Measurements from ENCODE around the gene LYRM2. TPM values are rescaled to one million over a fixed set of nuclear protein-coding genes. Genes with fewer than 3 reads are reported as not detected.

The LYRM2 gene
- total and polyA plus RNA-seq, 3 donors from 2014 or later = 18.6 to 32.5 (median 24.8) TPM

- Histone ChIP-seq H3K27me3 (no peaks in the 10 kb centered on the region), H3K4me1 (no peaks in the 10 kb centered on the region), H3K9me3 (no peaks in the 10 kb centered on the region), H3K27ac (no peak overlapping the region), H3K4me3 (no peak overlapping the region), H3K36me3 (ENCODE audit: low read depth, missing control alignments) (no peaks in the 10 kb centered on the region)
- TF ChIP-seq POLR2A (IDR thresholded peaks at IDR 0.05) = no peak
- TF ChIP-seq, protein P1, sequence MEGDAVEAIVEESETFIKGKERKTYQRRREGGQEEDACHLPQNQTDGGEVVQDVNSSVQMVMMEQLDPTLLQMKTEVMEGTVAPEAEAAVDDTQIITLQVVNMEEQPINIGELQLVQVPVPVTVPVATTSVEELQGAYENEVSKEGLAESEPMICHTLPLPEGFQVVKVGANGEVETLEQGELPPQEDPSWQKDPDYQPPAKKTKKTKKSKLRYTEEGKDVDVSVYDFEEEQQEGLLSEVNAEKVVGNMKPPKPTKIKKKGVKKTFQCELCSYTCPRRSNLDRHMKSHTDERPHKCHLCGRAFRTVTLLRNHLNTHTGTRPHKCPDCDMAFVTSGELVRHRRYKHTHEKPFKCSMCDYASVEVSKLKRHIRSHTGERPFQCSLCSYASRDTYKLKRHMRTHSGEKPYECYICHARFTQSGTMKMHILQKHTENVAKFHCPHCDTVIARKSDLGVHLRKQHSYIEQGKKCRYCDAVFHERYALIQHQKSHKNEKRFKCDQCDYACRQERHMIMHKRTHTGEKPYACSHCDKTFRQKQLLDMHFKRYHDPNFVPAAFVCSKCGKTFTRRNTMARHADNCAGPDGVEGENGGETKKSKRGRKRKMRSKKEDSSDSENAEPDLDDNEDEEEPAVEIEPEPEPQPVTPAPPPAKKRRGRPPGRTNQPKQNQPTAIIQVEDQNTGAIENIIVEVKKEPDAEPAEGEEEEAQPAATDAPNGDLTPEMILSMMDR (IDR thresholded peaks at IDR 0.05) = no peak
- intact Hi-C loops (cut with DNase I; ENCODE audit: low total_unique reads) = no loop called here
- no peak for DNase-seq
- 84 to 88% methylated on average over 8 to 9 of the region's 9 CpGs for WGBS, 2 donors
These were observed 8.1 kb downstream of the LYRM2 start for GRCh38 chr6:89630488-89630887.

DNA sequence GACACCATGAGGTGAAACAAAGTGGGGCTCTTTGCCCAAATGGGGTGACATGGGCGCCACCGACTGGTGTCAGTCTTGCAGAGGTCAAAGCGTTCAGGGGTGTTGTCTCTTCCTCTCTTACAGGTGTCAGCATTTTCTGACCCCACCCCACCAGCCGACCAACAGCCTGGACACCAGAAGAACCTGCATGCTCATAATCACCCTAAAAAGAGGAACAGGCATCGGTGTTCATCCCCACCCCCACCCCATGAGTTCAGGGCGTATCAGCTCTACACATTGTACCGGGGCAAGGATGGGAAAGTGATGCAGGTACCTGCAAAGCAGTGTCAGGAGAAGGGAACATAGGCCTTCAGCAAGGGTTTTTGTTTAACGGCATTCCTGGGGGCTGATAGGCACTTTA, 14.8 kb downstream of the LYRM2 start:
- H3K27ac ChIP-seq = no peak overlapping the region
- H3K9me3 ChIP-seq = no peaks in the 10 kb centered on the region
- TF ChIP-seq POLR2A (IDR thresholded peaks at IDR 0.05) = no peak
- TF ChIP-seq, protein P1 (IDR thresholded peaks at IDR 0.05) = no peak
- intact Hi-C loops (cut with DNase I; ENCODE audit: low total_unique reads) = no loop called here
- no peaks in the 10 kb centered on the region for H3K27me3 ChIP-seq
- H3K4me3 ChIP-seq = no peak overlapping the region
- no peaks in the 10 kb centered on the region for H3K4me1 ChIP-seq
- H3K36me3 ChIP-seq (ENCODE audit: low read depth, missing control alignments) = no peaks in the 10 kb centered on the region
- 92 to 93% methylated on average over 8 of the region's 8 CpGs for WGBS, 2 donors
- DNase-seq = no peak

GRCh38 chr6:89619567-89619966, 19.0 kb downstream of the LYRM2 start:
- intact Hi-C loops (cut with DNase I; ENCODE audit: low total_unique reads) = loop anchor here (10.0 kb wide), 1 partner anchor 185 kb away; the partner anchor contains the start of gene ANKRD6
- H3K4me1 ChIP-seq = no peaks in the 10 kb centered on the region
- no peak for DNase-seq
- WGBS, 2 donors = 92 to 97% methylated on average over 6 of the region's 6 CpGs
- no peaks in the 10 kb centered on the region for H3K9me3 ChIP-seq
- TF ChIP-seq POLR2A (IDR thresholded peaks at IDR 0.05) = no peak
- TF ChIP-seq, protein P1 (IDR thresholded peaks at IDR 0.05) = no peak
- H3K4me3 ChIP-seq = no peak overlapping the region
- no peaks in the 10 kb centered on the region for H3K27me3 ChIP-seq
- no peak overlapping the region for H3K27ac ChIP-seq
- no peaks in the 10 kb centered on the region for H3K36me3 ChIP-seq (ENCODE audit: low read depth, missing control alignments)

DNA sequence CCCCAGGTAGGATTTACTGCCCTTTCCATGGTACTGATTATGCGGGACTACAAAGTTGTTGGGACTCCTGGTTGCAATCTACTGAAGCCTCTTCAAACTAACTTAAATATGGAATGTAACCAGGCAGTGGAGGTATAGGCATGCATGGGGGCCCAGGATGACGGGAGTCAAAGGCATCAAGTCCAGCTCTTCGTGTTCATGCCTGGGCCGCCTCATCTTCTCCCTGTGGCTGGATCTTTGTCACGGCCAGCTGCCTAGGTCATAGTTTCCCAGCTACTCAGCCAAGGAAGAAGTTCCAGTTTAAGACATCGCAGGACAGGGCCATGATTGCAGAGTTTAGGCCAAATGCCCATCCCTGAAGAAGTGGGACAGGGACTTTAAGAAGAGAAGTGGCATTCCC, 20.5 kb downstream of the LYRM2 start:
- TF ChIP-seq, protein P1 (IDR thresholded peaks at IDR 0.05) = no peak
- TF ChIP-seq POLR2A (IDR thresholded peaks at IDR 0.05) = no peak
- intact Hi-C loops (cut with DNase I; ENCODE audit: low total_unique reads) = loop anchor here (10.0 kb wide), 1 partner anchor 183 kb away; the partner anchor contains the start of gene ANKRD6
- Histone ChIP-seq H3K27ac (no peak overlapping the region), H3K9me3 (no peaks in the 10 kb centered on the region), H3K27me3 (no peaks in the 10 kb centered on the region), H3K4me1 (no peaks in the 10 kb centered on the region), H3K4me3 (no peak overlapping the region), H3K36me3 (ENCODE audit: low read depth, missing control alignments) (no peaks in the 10 kb centered on the region)
- 97 to 99% methylated on average over 6 of the region's 6 CpGs for WGBS, 2 donors
- DNase-seq = no peak

- H3K4me3 ChIP-seq = no peak overlapping the region
- no peaks in the 10 kb centered on the region for H3K4me1 ChIP-seq
- intact Hi-C loops (cut with DNase I; ENCODE audit: low total_unique reads) = loop anchor here (10.0 kb wide), 1 partner anchor 182 kb away; the partner anchor contains the start of gene ANKRD6
- 90 to 97% methylated on average over 5 of the region's 5 CpGs for WGBS, 2 donors
- no peak for DNase-seq
- no peaks in the 10 kb centered on the region for H3K36me3 ChIP-seq (ENCODE audit: low read depth, missing control alignments)
- no peaks in the 10 kb centered on the region for H3K9me3 ChIP-seq
- no peak overlapping the region for H3K27ac ChIP-seq
- H3K27me3 ChIP-seq = no peaks in the 10 kb centered on the region
- TF ChIP-seq, protein P1 (IDR thresholded peaks at IDR 0.05) = no peak
- no peak for TF ChIP-seq POLR2A (IDR thresholded peaks at IDR 0.05)
These were observed 22.0 kb downstream of the LYRM2 start for GRCh38 chr6:89616531-89616930.
